Bronchial epithelial cell (primary cell): ENCODE measurements around the gene THRB. TPM values are rescaled to one million over a fixed set of nuclear protein-coding genes. Genes with fewer than 3 reads are reported as not detected.

ENCODE experiments used
- DNase-seq: peaks from one replicate; pipeline ENCODE4 v3.0.0-alpha.2; 2010; ENCODE audit warnings: low read depth
- FAIRE-seq: peaks from 2 replicates; lab custom pipeline; 2011; peaks lifted over from hg19 to GRCh38; lab: Jason Lieb, UNC
- H3K27me3 ChIP-seq: 2 replicates; pipeline ENCODE4 v1.5.1; 2011; ENCODE audit warnings: low read length; ENCODE audit not compliant: control insufficient read depth, insufficient read depth
- H3K36me3 ChIP-seq: 2 replicates; pipeline ENCODE4 v1.5.1; 2011; ENCODE audit warnings: low read length; ENCODE audit not compliant: control insufficient read depth, insufficient read depth
- H3K4me3 ChIP-seq: 2 replicates; pipeline ENCODE4 v1.5.1; 2011; ENCODE audit warnings: mild to moderate bottlenecking, low read depth, low read length, control low read depth
- total RNA-seq: library from RNA; depleted of rRNA; stranded (reverse); fragments of >200 nt; gene quantifications from 2 replicates; pipeline ENCODE4 v1.2.1, GENCODE V29; 2014
- TF ChIP-seq, protein P1 (sequence below): IDR thresholded peaks from 2 replicates; pipeline ENCODE4 v1.5.1; 2011; ENCODE audit warnings: mild to moderate bottlenecking, moderate library complexity, low read length, control low read depth, inconsistent platforms; ENCODE audit not compliant: insufficient read depth, severe bottlenecking

The THRB gene
- total RNA-seq, 1 donor from 2014 or later, result 7.6 TPM

DNA sequence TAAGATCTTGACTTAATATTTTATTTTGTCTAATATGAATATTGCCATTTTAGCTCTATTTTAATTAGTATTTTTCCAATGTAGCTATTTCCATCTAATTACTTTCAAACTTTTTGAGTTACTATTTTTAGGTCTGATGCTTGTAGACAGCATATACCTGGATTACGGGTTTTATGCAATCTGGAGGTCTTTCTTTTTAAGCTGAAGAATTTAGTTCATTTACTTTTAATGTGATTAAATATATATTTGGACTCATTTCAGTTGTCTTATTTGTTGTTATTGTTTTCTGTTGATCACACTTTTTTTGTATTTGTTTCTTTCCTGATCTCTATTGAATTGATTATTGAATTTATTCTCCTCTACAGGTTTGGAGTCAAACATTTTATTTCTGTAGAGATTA lies 30.3 kb downstream of the THRB start:
- TF ChIP-seq, protein P1, sequence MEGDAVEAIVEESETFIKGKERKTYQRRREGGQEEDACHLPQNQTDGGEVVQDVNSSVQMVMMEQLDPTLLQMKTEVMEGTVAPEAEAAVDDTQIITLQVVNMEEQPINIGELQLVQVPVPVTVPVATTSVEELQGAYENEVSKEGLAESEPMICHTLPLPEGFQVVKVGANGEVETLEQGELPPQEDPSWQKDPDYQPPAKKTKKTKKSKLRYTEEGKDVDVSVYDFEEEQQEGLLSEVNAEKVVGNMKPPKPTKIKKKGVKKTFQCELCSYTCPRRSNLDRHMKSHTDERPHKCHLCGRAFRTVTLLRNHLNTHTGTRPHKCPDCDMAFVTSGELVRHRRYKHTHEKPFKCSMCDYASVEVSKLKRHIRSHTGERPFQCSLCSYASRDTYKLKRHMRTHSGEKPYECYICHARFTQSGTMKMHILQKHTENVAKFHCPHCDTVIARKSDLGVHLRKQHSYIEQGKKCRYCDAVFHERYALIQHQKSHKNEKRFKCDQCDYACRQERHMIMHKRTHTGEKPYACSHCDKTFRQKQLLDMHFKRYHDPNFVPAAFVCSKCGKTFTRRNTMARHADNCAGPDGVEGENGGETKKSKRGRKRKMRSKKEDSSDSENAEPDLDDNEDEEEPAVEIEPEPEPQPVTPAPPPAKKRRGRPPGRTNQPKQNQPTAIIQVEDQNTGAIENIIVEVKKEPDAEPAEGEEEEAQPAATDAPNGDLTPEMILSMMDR, result no peak
- FAIRE-seq (no peak), DNase-seq (no peak)
- Histone ChIP-seq H3K36me3 (no peaks in the 10 kb centered on the region), H3K27me3 (no peaks in the 10 kb centered on the region), H3K4me3 (no peak overlapping the region)

DNA sequence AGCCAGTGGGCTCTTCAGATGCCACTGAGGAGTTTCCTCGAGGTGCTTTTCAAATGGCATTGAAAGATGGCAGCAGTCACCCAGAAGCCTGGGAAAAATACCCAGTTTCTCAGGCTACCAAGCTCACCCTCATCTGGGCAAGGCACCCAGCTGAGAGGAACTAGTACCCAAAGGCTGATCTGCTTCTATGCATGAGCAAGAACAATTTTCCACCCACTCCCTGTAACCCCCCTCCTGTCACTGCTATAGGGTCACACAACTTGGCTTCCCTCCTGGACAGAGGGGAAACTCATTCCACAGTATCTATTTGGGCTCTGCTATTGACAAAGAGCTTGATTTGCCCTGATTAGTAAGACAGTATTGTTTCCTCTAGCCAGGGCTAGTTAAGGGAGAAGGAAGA lies 31.9 kb downstream of the THRB start:
- no peaks in the 10 kb centered on the region for H3K36me3 ChIP-seq
- no peak overlapping the region for H3K4me3 ChIP-seq
- DNase-seq (no peak), FAIRE-seq (no peak)
- TF ChIP-seq, protein P1, result no peak
- H3K27me3 ChIP-seq, result no peaks in the 10 kb centered on the region

GRCh38 chr3:24460974-24461373 lies 33.7 kb downstream of the THRB start:
- Histone ChIP-seq H3K27me3 (no peaks in the 10 kb centered on the region), H3K36me3 (no peaks in the 10 kb centered on the region), H3K4me3 (no peak overlapping the region)
- TF ChIP-seq, protein P1, result no peak
- FAIRE-seq, result no peak
- peak; percentile 7 for DNase-seq

GRCh38 chr3:24457719-24458118 lies 36.9 kb downstream of the THRB start:
- DNase-seq (peak; percentile 53), FAIRE-seq (no peak)
- no peaks in the 10 kb centered on the region for H3K36me3 ChIP-seq
- TF ChIP-seq, protein P1, result no peak
- H3K4me3 ChIP-seq, result no peak overlapping the region
- H3K27me3 ChIP-seq, result no peaks in the 10 kb centered on the region

DNA sequence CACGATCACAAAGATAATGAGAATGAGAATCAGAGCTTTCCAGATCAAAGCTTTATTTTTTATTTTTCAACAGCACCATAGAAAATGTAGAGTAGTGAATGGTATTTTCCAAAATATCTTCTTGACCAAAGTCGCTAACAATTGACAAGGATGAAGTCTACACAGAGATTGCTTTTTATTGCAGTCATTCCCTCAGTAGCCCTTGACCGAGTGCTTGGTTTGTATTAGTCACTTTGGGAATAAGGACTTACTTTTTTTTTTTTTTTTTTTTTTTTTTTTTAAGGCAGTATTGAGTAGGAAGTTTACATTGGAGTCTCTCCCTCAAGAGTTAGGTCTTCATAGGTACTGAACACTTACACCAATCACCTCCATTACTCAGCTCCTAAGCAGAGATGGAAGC lies 39.8 kb downstream of the THRB start:
- no peak for DNase-seq
- no peaks in the 10 kb centered on the region for H3K27me3 ChIP-seq
- FAIRE-seq, result no peak
- H3K4me3 ChIP-seq, result no peak overlapping the region
- TF ChIP-seq, protein P1, result no peak
- no peaks in the 10 kb centered on the region for H3K36me3 ChIP-seq

- DNase-seq (no peak), FAIRE-seq (no peak)
- Histone ChIP-seq H3K27me3 (no peaks in the 10 kb centered on the region), H3K36me3 (no peaks in the 10 kb centered on the region), H3K4me3 (no peak overlapping the region)
- TF ChIP-seq, protein P1, result no peak
Observed at GRCh38 chr3:24454393-24454792, 40.3 kb downstream of the THRB start.
